LNCaP clone FGC (cell line): ENCODE measurements around the gene MYEF2.

ENCODE experiments used
- DNase-seq: peaks from one replicate; pipeline ENCODE4 v3.0.0-alpha.2; 2011; ENCODE audit warnings: low read depth
- H3K4me3 ChIP-seq: 2 replicates; pipeline ENCODE4 v1.5.1; 2011; ENCODE audit warnings: mild to moderate bottlenecking, low read depth, low read length, control low read depth
- TF ChIP-seq, protein P1 (sequence below): IDR thresholded peaks from 2 replicates; pipeline ENCODE4 v1.5.1; 2012; ENCODE audit warnings: mild to moderate bottlenecking; ENCODE audit not compliant: control insufficient read depth, insufficient read depth; ENCODE audit errors: extremely low read depth

MYEF2 gene

DNA sequence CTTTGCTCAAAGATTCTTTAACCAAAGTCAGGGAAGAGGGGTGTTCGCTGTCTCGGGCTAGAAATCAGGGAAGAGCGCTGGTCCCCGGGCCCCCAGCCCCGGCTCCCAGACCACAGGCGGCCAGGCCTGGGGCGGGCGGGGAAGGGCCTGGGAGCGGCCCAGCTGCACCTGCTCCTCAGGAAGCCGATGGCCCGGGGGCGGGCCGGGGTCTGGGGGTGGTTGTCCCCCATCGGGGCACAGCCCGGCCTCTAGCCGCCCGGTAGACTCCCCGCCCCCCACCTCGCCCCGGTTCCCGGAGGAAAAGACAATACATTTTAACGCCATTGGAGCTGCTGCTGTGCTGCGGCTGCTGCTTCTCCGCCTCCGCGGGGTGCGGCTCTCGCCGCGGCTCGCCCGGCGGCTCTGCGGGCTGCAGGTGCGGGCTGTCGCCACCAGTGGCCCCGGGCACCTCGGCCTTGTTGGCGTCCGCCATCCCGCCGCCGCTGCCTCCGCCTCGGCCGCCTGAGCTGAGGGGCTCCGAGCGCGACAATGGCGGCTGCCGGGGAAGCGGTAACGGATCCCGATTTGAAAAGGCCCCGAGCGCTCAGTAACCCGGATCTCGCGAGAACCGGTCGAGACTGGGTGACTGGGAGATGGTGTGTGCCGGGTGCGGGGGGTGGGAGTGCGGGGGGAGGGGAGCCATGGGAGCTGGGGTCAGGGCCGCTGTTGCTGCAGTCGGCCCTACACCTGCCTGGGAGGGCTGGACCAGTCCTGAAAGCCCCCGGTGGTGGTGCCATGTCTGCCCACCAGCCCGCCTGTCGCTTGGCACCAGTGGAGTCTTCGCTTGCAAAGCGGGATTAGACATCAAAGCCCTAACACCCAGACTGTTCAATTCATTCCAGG, at the start of gene MYEF2:
TSS of gene MYEF2 (minus strand) at position 530 of the 882 bp plus-strand sequence. CDS start at position 472, 58 bp downstream.
- no peak for DNase-seq

GRCh38 chr15:48225771-48226170, 47.7 kb upstream of the MYEF2 start:
- DNase-seq: peak; percentile 26
- TF ChIP-seq, protein P1, sequence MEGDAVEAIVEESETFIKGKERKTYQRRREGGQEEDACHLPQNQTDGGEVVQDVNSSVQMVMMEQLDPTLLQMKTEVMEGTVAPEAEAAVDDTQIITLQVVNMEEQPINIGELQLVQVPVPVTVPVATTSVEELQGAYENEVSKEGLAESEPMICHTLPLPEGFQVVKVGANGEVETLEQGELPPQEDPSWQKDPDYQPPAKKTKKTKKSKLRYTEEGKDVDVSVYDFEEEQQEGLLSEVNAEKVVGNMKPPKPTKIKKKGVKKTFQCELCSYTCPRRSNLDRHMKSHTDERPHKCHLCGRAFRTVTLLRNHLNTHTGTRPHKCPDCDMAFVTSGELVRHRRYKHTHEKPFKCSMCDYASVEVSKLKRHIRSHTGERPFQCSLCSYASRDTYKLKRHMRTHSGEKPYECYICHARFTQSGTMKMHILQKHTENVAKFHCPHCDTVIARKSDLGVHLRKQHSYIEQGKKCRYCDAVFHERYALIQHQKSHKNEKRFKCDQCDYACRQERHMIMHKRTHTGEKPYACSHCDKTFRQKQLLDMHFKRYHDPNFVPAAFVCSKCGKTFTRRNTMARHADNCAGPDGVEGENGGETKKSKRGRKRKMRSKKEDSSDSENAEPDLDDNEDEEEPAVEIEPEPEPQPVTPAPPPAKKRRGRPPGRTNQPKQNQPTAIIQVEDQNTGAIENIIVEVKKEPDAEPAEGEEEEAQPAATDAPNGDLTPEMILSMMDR: no peak
- no peak overlapping the region for H3K4me3 ChIP-seq

More for the DNA sequence above, at the start of gene MYEF2:
- TF ChIP-seq, protein P1: no peak
- peak within 1 kb of the TSS; percentile 51 for H3K4me3 ChIP-seq

DNA sequence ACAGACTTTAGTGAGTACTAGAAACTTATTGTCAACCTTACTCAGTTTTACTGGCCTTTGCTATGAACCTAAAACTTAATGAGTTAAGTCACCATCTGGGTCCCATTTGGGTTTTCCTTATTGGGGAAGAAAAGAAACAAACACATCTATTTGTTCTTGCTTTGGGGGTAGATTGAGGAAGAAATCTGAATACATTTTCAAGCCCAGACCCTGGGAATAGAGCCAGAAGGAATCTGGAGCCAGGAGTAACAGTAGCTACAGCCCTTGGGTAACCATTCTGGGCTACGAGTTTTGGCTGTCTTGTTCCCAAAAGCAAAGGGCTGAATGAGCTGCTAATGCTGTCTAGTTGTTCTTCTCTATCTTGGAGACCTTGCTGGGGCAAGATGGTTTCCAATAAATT, 44.5 kb upstream of the MYEF2 start:
- TF ChIP-seq, protein P1: no peak
- no peak for DNase-seq

GRCh38 chr15:48221885-48222284, 43.8 kb upstream of the MYEF2 start:
- no peak for DNase-seq
- TF ChIP-seq, protein P1: no peak
- H3K4me3 ChIP-seq: no peak overlapping the region

More for the DNA sequence above, 44.5 kb upstream of the MYEF2 start:
- no peak overlapping the region for H3K4me3 ChIP-seq

- H3K4me3 ChIP-seq: no peak overlapping the region
- TF ChIP-seq, protein P1: no peak
- DNase-seq: no peak
Observed at GRCh38 chr15:48221261-48221660, 43.2 kb upstream of the MYEF2 start.

DNA sequence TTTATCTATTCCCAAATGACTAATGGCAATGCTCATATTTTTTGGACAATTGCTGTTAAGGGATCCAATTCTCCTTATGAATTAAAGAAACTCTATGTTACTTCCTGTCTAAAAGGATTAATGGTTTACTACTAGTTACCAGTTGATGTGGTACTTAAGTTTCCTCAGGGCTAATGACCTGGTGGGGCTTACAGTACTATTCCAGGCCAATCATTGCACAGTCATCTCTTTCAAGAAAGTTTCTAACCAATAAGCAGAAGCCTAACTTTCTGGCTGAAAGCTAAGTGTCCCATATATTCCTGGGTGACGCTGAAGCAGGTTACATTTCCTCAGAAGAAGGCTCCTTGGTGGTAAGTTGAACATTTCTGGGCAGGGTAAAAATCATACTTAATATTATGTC, 27.9 kb upstream of the MYEF2 start, which contains the start of gene SLC12A1:
TSS of gene SLC12A1 (plus strand) at position 322 of the 400 bp plus-strand sequence. CDS start 1,418 bp downstream, outside the sequence.
- no peak within 1 kb of the TSS for H3K4me3 ChIP-seq
- no peak for DNase-seq
- TF ChIP-seq, protein P1: no peak
